HG03025 (cell line): ENCODE results near the gene APBA1.

Experiments used
- ATAC-seq: cut with Tn5 transposase; IDR thresholded peaks from one replicate; pipeline ENCODE4 v1.9.1; 2021; ENCODE audit warnings: mild to moderate bottlenecking, moderate library complexity; ENCODE audit not compliant: unreplicated experiment, low FRiP score

APBA1 gene

GRCh38 chr9:69494208-69494607, 178.0 kb downstream of the APBA1 start:
- no peak for ATAC-seq

- ATAC-seq = no peak
Measured at GRCh38 chr9:69486498-69486897, 185.7 kb downstream of the APBA1 start.

DNA sequence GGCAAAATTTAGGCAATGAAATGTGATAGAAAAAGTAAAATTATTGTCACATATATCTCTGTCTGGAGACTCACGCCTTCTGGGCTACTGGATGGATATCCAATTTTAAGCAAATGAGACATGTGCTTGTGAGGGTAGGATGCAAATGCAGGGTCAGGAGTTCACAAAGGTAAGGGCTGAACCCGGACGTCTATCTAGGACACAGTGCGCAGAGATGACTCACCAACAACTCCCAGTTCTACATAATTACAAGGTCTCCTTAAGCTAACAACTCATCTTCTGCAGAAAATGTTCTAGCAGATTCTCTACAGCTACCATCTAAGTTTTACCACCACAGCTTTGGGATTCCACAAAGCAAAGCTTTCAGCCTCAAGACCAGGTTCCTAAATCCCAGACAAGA, 186.7 kb downstream of the APBA1 start:
- ATAC-seq = no peak

DNA sequence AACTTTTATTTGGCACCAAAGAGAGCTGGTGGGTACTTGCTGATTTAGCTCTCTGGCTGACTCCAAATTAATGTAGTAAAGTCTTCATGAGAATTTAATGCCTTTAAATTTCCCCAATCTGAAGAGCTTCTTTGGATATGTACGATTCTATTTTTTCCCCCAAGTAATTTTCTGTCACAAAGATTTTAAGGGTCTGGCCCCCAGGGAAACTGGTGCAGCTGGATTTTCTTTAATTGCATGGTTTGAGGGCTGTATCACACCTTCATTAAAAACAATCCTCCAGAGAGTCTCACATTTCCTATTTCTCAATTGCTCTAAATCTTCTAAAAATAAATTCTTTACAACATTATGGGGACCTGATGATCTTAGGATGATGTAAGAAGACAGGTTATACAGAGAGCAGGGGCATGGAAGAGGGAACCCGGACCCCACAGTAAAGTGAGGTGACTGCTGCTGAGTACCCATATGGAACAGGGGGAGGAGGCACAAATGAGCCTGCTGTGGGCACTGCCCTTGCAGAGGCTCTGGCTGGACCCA, 188.2 kb downstream of the APBA1 start:
- ATAC-seq = no peak

DNA sequence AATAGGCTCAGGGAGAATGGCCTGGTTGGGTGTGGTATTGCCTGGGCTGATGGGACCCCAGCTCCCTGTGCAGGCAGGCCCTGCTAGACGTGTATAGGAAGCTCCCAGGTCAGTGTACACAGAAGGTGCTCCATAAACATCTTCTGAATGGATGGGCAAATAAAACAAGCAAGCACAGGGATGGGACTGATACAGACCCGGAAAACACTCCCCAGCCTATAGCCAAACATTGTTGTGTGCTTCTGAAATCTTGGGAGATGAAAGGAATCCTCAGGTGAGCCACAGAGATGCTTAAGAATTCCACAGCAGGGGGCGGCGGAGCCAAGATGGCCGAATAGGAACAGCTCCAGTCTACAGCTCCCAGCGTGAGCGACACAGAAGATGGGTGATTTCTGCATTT, 195.4 kb downstream of the APBA1 start:
- ATAC-seq = no peak

DNA sequence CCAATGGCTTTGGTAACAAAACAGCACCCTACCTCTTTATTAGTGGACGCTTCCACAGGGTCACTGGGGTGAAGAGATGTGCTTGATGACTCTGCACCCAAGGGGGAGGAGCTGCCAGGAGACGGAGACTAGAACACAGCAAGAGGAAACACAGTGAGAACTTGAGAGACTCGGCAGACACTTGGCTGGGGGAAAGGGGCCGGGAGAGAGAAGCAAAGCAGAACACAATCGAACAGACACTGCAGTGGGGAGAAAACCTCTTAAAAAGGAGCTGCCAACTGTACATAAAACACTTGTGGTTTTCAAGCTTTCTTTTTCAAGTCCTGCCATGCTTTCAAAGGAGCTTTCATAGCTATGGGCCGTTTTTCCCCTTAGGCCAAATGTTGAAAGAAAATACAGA, 196.2 kb downstream of the APBA1 start:
- no peak for ATAC-seq

GRCh38 chr9:69474821-69475220, 197.3 kb downstream of the APBA1 start:
- no peak for ATAC-seq

- no peak for ATAC-seq
Measured at GRCh38 chr9:69472101-69472620, 200.0 kb downstream of the APBA1 start.

GRCh38 chr9:69471433-69471832, 200.7 kb downstream of the APBA1 start:
- ATAC-seq = no peak

DNA sequence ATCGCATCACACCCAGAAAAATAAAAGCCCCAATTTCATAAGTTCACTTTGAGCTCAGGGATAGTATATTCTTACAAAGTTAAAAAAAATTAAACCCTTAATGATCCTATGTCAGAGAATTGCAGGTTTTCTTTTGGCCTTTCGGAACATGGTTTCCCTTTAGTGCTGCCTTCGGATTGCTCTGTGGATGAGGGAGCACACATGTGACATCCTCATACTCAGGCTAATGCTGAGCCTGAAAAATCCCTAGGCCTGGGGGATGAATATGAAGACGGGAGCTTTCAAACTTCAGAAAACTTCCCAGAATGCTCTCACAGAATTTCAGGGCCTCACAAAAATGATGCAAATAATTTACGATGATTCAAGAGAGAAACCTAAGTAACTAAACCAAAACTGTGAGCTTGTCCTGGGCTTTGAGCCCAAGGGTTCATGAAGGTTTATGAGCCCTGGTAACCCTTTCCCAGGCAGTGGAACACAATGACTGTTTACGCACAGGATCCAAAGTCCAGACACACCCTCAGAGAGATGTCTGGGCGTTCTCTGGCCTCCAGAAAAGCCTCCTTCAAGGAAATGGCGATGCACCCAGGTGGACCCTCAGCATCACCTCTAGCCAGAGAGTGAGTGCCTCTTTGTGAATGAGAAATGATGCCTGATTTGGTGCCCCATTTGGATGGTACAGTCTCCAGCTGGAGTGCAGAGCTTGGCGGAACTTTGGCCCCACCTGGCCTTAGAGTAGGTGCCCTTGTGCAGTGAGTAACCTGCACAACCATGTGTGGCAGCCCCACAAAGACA, 201.8 kb downstream of the APBA1 start:
- ATAC-seq = no peak

- no peak for ATAC-seq
Measured at GRCh38 chr9:69469136-69469535, 203.0 kb downstream of the APBA1 start.

DNA sequence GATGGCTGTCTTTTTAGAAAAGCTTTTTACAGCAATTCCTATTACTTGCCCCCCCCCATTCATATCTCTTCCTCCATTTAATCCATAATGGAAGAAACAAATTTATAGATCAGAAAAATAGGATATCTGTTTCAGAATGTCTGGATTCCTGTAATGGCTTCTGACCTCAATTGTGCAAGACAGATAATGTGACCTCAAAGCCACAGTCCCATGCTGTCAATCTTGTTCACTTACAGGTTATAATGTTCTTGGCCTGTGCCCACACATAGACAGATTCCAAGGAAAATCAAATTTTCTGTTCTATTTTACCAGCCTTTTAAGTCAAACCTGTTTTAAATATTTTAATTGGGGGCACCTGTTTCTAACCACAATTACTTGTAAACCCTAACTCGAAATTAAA, 203.8 kb downstream of the APBA1 start:
- no peak for ATAC-seq

DNA sequence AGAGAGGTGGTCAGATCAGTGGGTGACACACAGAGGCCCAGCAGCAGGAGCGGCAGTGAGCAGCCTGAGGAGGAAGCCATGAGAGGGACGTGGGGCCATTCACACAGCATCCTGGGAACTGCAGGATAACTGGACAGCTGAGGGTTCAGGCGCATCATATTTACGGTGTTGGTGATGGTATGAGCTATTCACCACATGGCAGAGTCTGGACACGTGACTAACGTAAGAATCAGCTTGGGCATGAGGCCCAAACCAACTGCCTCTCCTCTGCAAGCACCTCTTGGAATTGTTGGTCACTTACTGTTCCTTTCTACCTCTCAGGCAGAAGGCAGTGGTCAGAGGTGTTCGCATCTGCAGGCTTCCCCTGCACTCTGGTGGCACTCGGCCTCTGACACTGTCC, 206.0 kb downstream of the APBA1 start:
- no peak for ATAC-seq

- ATAC-seq = no peak
Measured at GRCh38 chr9:69465473-69465872, 206.7 kb downstream of the APBA1 start.

- no peak for ATAC-seq
Measured at GRCh38 chr9:69463497-69464068, 208.6 kb downstream of the APBA1 start.

DNA sequence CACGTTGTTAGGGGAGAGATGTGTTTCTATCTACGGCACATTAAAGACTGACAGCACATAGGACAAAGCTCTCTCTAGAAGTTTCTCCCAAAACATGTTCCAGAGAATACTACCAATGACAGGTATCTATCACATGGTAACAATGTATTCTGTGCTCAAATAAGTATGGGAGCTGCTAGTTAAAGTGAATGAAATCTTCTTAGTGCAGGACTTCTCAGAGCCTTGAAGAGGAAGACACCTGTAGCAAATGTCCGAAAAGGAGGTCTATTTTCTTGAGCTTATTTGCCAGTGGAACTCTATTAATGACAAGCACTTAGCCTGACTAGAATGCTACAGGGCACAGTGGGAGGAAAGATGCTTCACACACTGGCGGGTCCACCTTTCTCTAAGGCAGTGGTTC, 209.8 kb downstream of the APBA1 start:
- no peak for ATAC-seq

- no peak for ATAC-seq
Measured at GRCh38 chr9:69461103-69461887, 210.9 kb downstream of the APBA1 start.

DNA sequence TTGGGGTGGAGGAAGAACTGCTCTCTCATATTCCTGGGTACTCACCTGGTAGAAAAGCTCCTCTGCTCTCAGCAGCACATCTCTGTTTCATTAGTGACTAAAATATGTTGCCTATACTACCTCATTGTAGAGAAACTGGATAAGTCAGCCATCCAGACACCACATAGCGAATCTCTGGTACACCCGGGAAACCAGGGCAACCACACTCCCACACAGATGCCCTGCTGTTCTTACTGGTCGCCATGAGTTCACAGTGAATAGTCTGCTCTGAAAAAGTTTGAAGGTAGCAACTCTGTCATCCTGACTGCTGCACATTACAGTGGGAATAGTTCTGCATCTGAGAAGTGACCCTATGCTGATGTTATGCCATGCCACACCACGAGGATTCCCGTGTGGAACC, 212.2 kb downstream of the APBA1 start:
- no peak for ATAC-seq

GRCh38 chr9:69458176-69458575, 214.0 kb downstream of the APBA1 start:
- no peak for ATAC-seq

DNA sequence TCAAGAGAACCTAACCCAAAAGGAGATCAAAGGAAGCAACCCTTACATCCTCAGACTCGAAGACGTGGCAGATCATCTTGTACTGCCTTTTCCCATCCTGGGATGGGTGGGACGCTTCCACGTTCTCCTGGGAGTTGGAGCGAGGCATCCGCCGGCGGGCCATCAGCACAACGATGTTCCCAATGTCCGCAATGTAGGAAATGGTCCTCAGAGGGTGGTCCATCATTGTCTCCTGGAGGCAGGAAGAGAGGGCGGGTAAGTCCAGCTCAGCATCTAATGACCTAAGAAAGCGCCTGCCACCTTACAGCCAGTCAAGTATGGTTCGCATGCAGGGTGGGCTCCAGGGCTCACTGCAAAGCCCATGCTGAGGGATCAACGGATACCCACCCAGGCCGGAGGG, 216.0 kb downstream of the APBA1 start:
- ATAC-seq = no peak

DNA sequence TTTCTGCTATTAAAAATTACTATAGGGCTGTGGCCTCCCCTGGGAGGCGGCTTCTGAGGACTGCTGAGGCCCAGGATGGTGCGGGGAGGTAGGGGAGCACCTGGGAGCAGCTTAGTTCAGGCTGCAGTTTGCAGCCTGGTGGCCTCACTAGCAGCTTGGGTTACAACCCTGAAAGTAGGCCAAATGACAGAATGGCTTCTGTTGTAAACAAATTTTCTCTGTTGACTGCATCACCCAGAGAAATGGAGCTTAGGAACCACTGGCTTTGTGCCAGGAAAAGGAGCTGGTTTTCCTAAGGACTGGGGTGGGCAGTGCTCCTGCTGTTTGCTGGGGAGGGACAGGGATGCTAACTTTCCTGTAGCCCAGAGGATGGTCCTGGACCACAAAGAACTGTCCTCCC, 216.9 kb downstream of the APBA1 start:
- ATAC-seq = no peak
